Vagina (tissue), 2 donors: ENCODE data around the gene SIK2. TPM values are rescaled to one million over a fixed set of nuclear protein-coding genes. Genes with fewer than 3 reads are reported as not detected.
"Not testable (repeated sequence)": the region's sequence is repeated elsewhere in the genome, so short reads cannot be mapped to it uniquely, and the experiment has no call there.

Experiments
- DNase-seq, 2 donors: peaks; one replicate each; pipeline ENCODE4 v3.0.0-alpha.2; 2017; ENCODE audit errors: extremely low spot score in 2 of 2
- H3K27ac ChIP-seq: fragments of 200-600 bp; sonication (generic); one replicate; pipeline ENCODE4 v1.5.1; 2019
- H3K27me3 ChIP-seq: fragments of 200-600 bp; sonication (generic); one replicate; pipeline ENCODE4 v1.5.1; 2019
- H3K36me3 ChIP-seq, 2 donors: fragments of 200-600 bp; sonication (generic); one replicate each; pipeline ENCODE4 v1.5.1; 2017 to 2019
- H3K4me1 ChIP-seq: fragments of 200-600 bp; sonication (generic); one replicate; pipeline ENCODE4 v1.5.1; 2019
- H3K4me3 ChIP-seq, 2 donors: fragments of 200-600 bp; sonication (generic); 1 replicate in 1 of 2; 2 replicates in 1 of 2; pipeline ENCODE4 v1.5.1; 2016 to 2019
- H3K9me3 ChIP-seq: fragments of 200-600 bp; sonication (generic); one replicate; pipeline ENCODE4 v1.5.1; 2019
- CTCF ChIP-seq, 3 experiments: fragments of 450-650 bp in 2 of 3; fragments of 200-600 bp in 1 of 3; sonication (generic) in 1 of 3; IDR thresholded peaks; one replicate each; pipeline ENCODE4 v1.5.1; 2017 to 2019; ENCODE audit warnings: antibody characterized with exemption in 3 of 3, mild to moderate bottlenecking in 2 of 3, moderate library complexity in 2 of 3
- POLR2A ChIP-seq, 2 donors: fragments of 450-650 bp; IDR thresholded peaks; one replicate each; pipeline ENCODE4 v1.6.1; 2017; ENCODE audit warnings: antibody characterized with exemption in 2 of 2, mild to moderate bottlenecking in 2 of 2, moderate library complexity in 2 of 2
- POLR2AphosphoS5 ChIP-seq, 2 donors: sonication (generic); formaldehyde crosslinking; IDR thresholded peaks; one replicate each; pipeline ENCODE4 v1.9.0; 2017; ENCODE audit warnings: antibody characterized with exemption in 2 of 2, mild to moderate bottlenecking in 2 of 2, low read depth in 1 of 2; ENCODE audit not compliant: insufficient read depth in 1 of 2
- intact Hi-C: fragments of 100-400 bp; cut with DNase I; formaldehyde crosslinking; loops from one replicate; pipeline ENCODE4 v1.15.1; 2023
- total RNA-seq: library from RNA; depleted of rRNA; stranded (reverse); fragments of >200 nt; gene quantifications from one replicate; pipeline ENCODE4 v1.2.3, GENCODE V29; 2016

Gene SIK2
- total RNA-seq, 1 donor from 2014 or later: 16.7 TPM

- H3K4me3 ChIP-seq: peak within 1 kb of the TSS; percentile 73 to 96
These were observed 164.0 kb downstream of the SIK2 start, which contains the start of gene PPP2R1B for GRCh38 chr11:111765984-111766833. Gene PPP2R1B, minus strand, starts transcription at chr11:111766389. Its CDS starts 28 bp downstream, at chr11:111766361.

GRCh38 chr11:111766834-111767142 lies 164.5 kb downstream of the SIK2 start:
- Histone ChIP-seq H3K4me3 (peak overlapping the region; percentile 73 to 96), H3K9me3 (no peaks in the 10 kb centered on the region), H3K27me3 (no peaks in the 10 kb centered on the region), H3K27ac (peak overlapping the region; percentile 93), H3K4me1 (peaks cover 26% of the 10 kb centered on the region), H3K36me3 (peaks cover 0 to 8% of the 10 kb centered on the region in 2 donors)
- no peak for DNase-seq
- no peak for TF ChIP-seq CTCF (IDR thresholded peaks at IDR 0.05)
- peak in 1 of 2 donors; percentile 1 for TF ChIP-seq POLR2A (IDR thresholded peaks at IDR 0.05)
- no peak for TF ChIP-seq POLR2AphosphoS5 (IDR thresholded peaks at IDR 0.05; ENCODE audit: insufficient read depth in 1 of 2, low read depth in 1 of 2)
- intact Hi-C loops: loop anchor here (2.0 to 5.0 kb wide), 2 partner anchors 34 to 164 kb away; partner anchors contain the start of gene SIK2

More at GRCh38 chr11:111765984-111766833, 164.0 kb downstream of the SIK2 start, which contains the start of gene PPP2R1B:
- no peaks in the 10 kb centered on the region for H3K9me3 ChIP-seq
- H3K4me1 ChIP-seq: peaks cover 26% of the 10 kb centered on the region
- peaks cover 0 to 8% of the 10 kb centered on the region in 2 donors for H3K36me3 ChIP-seq
- H3K27me3 ChIP-seq: no peaks in the 10 kb centered on the region
- peak within 1 kb of the TSS; percentile 93 for H3K27ac ChIP-seq
- DNase-seq: peak in 1 of 2 donors; percentile 94
- intact Hi-C loops: loop anchor here (2.0 to 5.0 kb wide), 2 partner anchors 34 to 163 kb away; partner anchors contain the start of gene SIK2
- peak in 1 of 2 donors; percentile 26 for TF ChIP-seq POLR2A (IDR thresholded peaks at IDR 0.05)
- peak; percentile 36 to 83 for TF ChIP-seq POLR2AphosphoS5 (IDR thresholded peaks at IDR 0.05; ENCODE audit: insufficient read depth in 1 of 2, low read depth in 1 of 2)
- TF ChIP-seq CTCF (IDR thresholded peaks at IDR 0.05): no peak

- Histone ChIP-seq H3K4me1 (peaks cover 11% of the 10 kb centered on the region), H3K4me3 (no peak overlapping the region), H3K9me3 (no peaks in the 10 kb centered on the region), H3K27ac (no peak overlapping the region), H3K27me3 (no peaks in the 10 kb centered on the region), H3K36me3 (no peaks in the 10 kb centered on the region)
- no peak for DNase-seq
- intact Hi-C loops: no loop called here
- TF ChIP-seq CTCF (IDR thresholded peaks at IDR 0.05) (no peak), POLR2A (IDR thresholded peaks at IDR 0.05) (no peak), POLR2AphosphoS5 (IDR thresholded peaks at IDR 0.05; ENCODE audit: insufficient read depth in 1 of 2, low read depth in 1 of 2) (no peak)
These were observed 168.4 kb downstream of the SIK2 start for GRCh38 chr11:111770581-111771134.

GRCh38 chr11:111771205-111771604 lies 169.0 kb downstream of the SIK2 start:
- intact Hi-C loops, H3K36me3 ChIP-seq: not testable (repeated sequence)

GRCh38 chr11:111772535-111772934 lies 170.3 kb downstream of the SIK2 start:
- TF ChIP-seq CTCF (IDR thresholded peaks at IDR 0.05) (no peak), POLR2AphosphoS5 (IDR thresholded peaks at IDR 0.05; ENCODE audit: insufficient read depth in 1 of 2, low read depth in 1 of 2) (no peak), POLR2A (IDR thresholded peaks at IDR 0.05) (no peak)
- H3K4me1 ChIP-seq: peaks cover 1% of the 10 kb centered on the region
- no peaks in the 10 kb centered on the region for H3K9me3 ChIP-seq
- no peak overlapping the region for H3K27ac ChIP-seq
- DNase-seq: no peak
- no peaks in the 10 kb centered on the region for H3K36me3 ChIP-seq
- H3K4me3 ChIP-seq: no peak overlapping the region
- no peaks in the 10 kb centered on the region for H3K27me3 ChIP-seq
- intact Hi-C loops: no loop called here

More at GRCh38 chr11:111771205-111771604, 169.0 kb downstream of the SIK2 start:
- H3K27ac ChIP-seq, H3K27me3 ChIP-seq, DNase-seq, H3K9me3 ChIP-seq, H3K4me3 ChIP-seq: not testable (repeated sequence)
- H3K4me1 ChIP-seq: peaks cover 11% of the 10 kb centered on the region
